Ovary (tissue), 3 donors: ENCODE data around the gene GSTO2.

Source experiments
- POLR2A ChIP-seq: fragments of 450-650 bp; IDR thresholded peaks from one replicate; pipeline ENCODE4 v1.6.1; 2017; ENCODE audit warnings: antibody characterized with exemption, mild to moderate bottlenecking, moderate library complexity
- TF ChIP-seq, protein P1 (sequence below), 3 donors: fragments of 450-650 bp in 2 of 3; fragments of 200-600 bp in 1 of 3; IDR thresholded peaks; one replicate each; pipeline versions ENCODE4 v1.5.1 to v1.8.0; 2016 to 2022; ENCODE audit warnings: antibody characterized with exemption in 3 of 3, mild to moderate bottlenecking in 1 of 3
- donor health status: DM: no; HTN: no; CAD: no.

GRCh38 chr10:104303594-104304355, 34.8 kb downstream of the GSTO2 start:
- no peak for TF ChIP-seq POLR2A
- TF ChIP-seq, protein P1, sequence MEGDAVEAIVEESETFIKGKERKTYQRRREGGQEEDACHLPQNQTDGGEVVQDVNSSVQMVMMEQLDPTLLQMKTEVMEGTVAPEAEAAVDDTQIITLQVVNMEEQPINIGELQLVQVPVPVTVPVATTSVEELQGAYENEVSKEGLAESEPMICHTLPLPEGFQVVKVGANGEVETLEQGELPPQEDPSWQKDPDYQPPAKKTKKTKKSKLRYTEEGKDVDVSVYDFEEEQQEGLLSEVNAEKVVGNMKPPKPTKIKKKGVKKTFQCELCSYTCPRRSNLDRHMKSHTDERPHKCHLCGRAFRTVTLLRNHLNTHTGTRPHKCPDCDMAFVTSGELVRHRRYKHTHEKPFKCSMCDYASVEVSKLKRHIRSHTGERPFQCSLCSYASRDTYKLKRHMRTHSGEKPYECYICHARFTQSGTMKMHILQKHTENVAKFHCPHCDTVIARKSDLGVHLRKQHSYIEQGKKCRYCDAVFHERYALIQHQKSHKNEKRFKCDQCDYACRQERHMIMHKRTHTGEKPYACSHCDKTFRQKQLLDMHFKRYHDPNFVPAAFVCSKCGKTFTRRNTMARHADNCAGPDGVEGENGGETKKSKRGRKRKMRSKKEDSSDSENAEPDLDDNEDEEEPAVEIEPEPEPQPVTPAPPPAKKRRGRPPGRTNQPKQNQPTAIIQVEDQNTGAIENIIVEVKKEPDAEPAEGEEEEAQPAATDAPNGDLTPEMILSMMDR (IDR thresholded peaks at IDR 0.05) = no peak
